ENCODE measurements around the gene EIPR1.
A peak's percentile ranks its signal among the peaks of the same experiment; 100 is the strongest.

The EIPR1 gene

DNA sequence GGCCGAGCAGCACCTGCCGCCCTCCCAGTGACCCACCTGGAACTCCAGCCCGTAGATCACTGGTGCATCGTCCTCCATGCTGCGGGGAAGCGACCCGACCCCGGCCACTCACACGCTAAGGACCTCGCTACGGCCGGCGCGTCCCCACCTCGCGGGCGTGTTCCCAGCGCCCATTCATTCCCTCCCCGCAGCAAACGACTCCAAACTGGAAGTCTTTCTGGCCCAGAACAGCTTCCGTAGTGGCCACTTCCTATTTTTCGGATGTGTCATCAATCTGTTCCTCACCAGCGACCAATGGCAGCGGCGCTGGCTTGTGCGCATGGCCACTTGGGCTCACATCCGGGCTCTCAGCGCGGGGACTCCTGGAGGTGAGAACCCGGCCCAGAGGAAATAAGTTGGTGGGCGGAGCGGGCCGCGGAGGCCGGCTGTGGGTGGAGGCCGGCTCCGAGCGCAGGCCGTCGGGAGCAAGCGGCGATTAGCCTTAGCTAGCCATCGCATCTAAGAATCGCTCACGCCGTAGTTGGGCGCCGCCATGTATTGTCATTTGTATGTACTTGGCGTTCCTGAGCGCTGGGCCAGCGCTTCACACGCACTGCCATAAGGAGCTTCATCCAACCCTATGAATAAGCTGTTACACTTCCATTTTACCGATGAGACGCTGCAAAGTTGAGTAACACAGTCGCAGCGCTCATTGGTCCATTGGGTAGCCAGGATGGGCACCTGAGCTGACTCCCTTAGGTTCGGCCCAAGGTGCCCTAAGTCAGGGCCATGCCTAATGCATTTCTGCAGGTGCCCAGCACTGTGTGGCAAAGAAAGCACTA lies at the start of gene EIPR1:
EIPR1 (minus strand) TSS at position 207 of the 821 bp plus-strand sequence; CDS start at position 78, 129 bp downstream.
- H3K27me3 ChIP-seq (ENCODE audit: control insufficient read depth in 1 of 2, insufficient read depth in 2 of 2, low read length in 2 of 2) = no peaks in the 10 kb centered on the region
- H3K4me3 ChIP-seq (ENCODE audit: low read depth in 1 of 2, low read length in 2 of 2) = peak within 1 kb of the TSS; percentile 45 to 96
- H3K9me3 ChIP-seq (ENCODE audit: low read length) = no peaks in the 10 kb centered on the region
- no peaks in the 10 kb centered on the region for H3K36me3 ChIP-seq (ENCODE audit: insufficient read depth, low read length)
- peaks cover 24% of the 10 kb centered on the region for H3K4me1 ChIP-seq (ENCODE audit: insufficient read depth, low read length)
- H3K27ac ChIP-seq (ENCODE audit: low read depth, low read length) = peak within 1 kb of the TSS; percentile 96
- peak within 1 kb of the TSS; percentile 34 for H3K9ac ChIP-seq (ENCODE audit: low read length)

- Histone ChIP-seq H3K4me1 (ENCODE audit: insufficient read depth, low read length) (no peaks in the 10 kb centered on the region), H3K9me3 (ENCODE audit: low read length) (no peaks in the 10 kb centered on the region), H3K27me3 (ENCODE audit: control insufficient read depth in 1 of 2, insufficient read depth in 2 of 2, low read length in 2 of 2) (no peaks in the 10 kb centered on the region), H3K4me3 (ENCODE audit: low read depth in 1 of 2, low read length in 2 of 2) (no peak overlapping the region), H3K9ac (ENCODE audit: low read length) (no peak overlapping the region), H3K27ac (ENCODE audit: low read depth, low read length) (no peak overlapping the region), H3K36me3 (ENCODE audit: insufficient read depth, low read length) (peaks cover 35% of the 10 kb centered on the region)
Observed at GRCh38 chr2:3427272-3427671, 49.7 kb upstream of the EIPR1 start.

- no peaks in the 10 kb centered on the region for H3K4me1 ChIP-seq (ENCODE audit: insufficient read depth, low read length)
Observed at GRCh38 chr2:3426615-3427014, 49.0 kb upstream of the EIPR1 start.

DNA sequence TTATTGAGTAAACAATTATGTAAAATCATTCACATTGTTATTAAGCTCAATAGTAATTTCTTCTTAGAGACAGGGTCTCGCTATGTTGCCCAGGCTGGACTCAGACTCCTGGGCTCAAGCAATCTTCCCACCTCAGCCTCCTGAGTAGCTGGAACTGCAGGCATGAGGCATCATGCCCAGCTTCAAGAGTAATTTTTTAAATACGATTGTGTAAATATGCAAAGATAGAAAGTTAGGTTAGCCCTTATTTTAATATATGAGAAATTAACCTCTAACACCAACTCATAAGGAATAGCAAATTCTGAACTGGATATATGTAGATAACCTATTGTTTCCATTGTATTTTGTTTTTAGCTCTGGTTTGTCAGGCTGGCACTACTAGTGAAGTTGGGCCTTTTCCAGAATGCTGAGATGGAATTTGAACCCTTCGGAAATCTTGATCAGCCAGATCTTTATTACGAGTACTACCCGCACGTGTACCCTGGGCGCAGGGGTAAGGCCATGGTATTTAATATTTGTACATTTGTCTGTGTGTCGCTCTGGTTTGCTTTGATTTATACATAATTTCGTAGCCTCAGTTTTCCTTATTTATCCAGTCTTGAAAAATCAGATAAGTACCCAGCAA lies 46.7 kb upstream of the EIPR1 start:
- H3K36me3 ChIP-seq (ENCODE audit: insufficient read depth, low read length) = peaks cover 43% of the 10 kb centered on the region
- H3K4me3 ChIP-seq (ENCODE audit: low read depth in 1 of 2, low read length in 2 of 2) = no peak overlapping the region

More at GRCh38 chr2:3426615-3427014, 49.0 kb upstream of the EIPR1 start:
- Histone ChIP-seq H3K9me3 (ENCODE audit: low read length) (no peaks in the 10 kb centered on the region), H3K27ac (ENCODE audit: low read depth, low read length) (no peak overlapping the region), H3K27me3 (ENCODE audit: control insufficient read depth in 1 of 2, insufficient read depth in 2 of 2, low read length in 2 of 2) (no peaks in the 10 kb centered on the region), H3K9ac (ENCODE audit: low read length) (no peak overlapping the region), H3K36me3 (ENCODE audit: insufficient read depth, low read length) (peaks cover 41% of the 10 kb centered on the region), H3K4me3 (ENCODE audit: low read depth in 1 of 2, low read length in 2 of 2) (no peak overlapping the region)

DNA sequence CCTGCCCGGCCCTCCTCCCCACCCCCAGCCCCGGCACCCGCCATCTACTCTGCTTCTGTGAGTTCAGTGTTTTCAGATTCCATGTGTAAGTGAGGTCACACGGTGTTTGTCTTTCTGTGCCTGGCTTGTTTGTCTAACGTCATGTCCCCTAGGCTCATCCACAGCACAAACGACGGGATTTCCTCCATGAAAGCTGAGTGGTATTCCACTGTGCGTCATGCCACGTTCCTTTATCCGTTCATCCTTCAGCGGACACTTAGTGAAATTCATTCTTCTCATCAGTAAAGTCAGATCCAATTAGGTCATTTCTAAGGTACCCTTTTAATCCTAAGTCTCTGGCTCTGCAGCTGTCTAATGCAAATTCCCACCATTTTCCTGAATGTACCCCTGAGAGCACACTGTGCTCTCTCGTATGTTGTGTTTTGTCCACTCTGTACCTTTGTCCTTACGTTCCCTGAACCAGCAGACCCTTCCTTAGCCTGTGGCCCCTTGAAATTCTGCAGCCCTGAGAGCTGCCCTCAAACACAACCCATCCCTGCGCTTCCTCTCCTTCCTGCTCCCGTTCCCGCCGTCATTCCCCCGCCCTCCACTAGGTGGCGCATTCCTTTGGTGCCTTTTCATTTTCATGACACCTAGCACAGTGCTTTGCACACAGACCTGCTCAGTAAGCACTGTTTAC lies 46.0 kb upstream of the EIPR1 start:
- no peak overlapping the region for H3K27ac ChIP-seq (ENCODE audit: low read depth, low read length)
- no peaks in the 10 kb centered on the region for H3K27me3 ChIP-seq (ENCODE audit: control insufficient read depth in 1 of 2, insufficient read depth in 2 of 2, low read length in 2 of 2)
- no peaks in the 10 kb centered on the region for H3K4me1 ChIP-seq (ENCODE audit: insufficient read depth, low read length)
- H3K9me3 ChIP-seq (ENCODE audit: low read length) = no peaks in the 10 kb centered on the region
- no peak overlapping the region for H3K9ac ChIP-seq (ENCODE audit: low read length)
- no peak overlapping the region for H3K4me3 ChIP-seq (ENCODE audit: low read depth in 1 of 2, low read length in 2 of 2)
- peaks cover 43% of the 10 kb centered on the region for H3K36me3 ChIP-seq (ENCODE audit: insufficient read depth, low read length)

More for the DNA sequence above, 46.7 kb upstream of the EIPR1 start:
- Histone ChIP-seq H3K27ac (ENCODE audit: low read depth, low read length) (no peak overlapping the region), H3K27me3 (ENCODE audit: control insufficient read depth in 1 of 2, insufficient read depth in 2 of 2, low read length in 2 of 2) (no peaks in the 10 kb centered on the region), H3K9ac (ENCODE audit: low read length) (no peak overlapping the region), H3K9me3 (ENCODE audit: low read length) (no peaks in the 10 kb centered on the region), H3K4me1 (ENCODE audit: insufficient read depth, low read length) (no peaks in the 10 kb centered on the region)

DNA sequence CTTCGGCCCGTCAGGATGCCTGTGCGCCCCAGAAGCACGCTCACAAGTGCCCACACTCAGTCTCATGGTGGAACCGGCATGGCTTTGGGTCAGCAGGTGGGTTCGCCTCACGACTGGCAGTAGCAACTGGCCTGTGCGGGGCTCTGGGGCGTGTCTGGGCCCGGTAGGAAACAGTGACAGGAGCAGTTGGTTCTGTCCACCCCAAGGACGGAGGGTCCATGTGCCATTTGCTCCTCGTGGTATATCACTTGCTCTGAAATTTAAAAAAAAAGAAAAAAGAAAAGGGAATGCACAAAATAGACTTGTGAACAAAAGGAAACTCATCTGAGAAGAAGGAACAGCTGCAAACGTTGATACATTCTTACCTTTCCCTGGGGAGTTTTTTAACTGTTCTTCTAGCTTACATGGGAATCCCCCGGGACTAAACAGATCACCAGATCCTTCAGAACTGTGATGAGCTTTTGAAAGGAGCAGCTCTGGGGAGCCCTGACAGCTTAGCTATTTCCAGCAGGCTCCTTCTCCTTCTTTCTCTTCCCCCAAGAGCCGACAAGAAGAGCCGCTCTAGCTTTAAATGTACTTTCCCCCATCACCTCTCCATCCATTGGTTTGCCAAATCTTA lies 44.7 kb upstream of the EIPR1 start:
- no peak overlapping the region for H3K9ac ChIP-seq (ENCODE audit: low read length)
- H3K36me3 ChIP-seq (ENCODE audit: insufficient read depth, low read length) = peaks cover 43% of the 10 kb centered on the region
- H3K4me3 ChIP-seq (ENCODE audit: low read depth in 1 of 2, low read length in 2 of 2) = no peak overlapping the region
- no peaks in the 10 kb centered on the region for H3K9me3 ChIP-seq (ENCODE audit: low read length)
- H3K27ac ChIP-seq (ENCODE audit: low read depth, low read length) = no peak overlapping the region
- H3K27me3 ChIP-seq (ENCODE audit: control insufficient read depth in 1 of 2, insufficient read depth in 2 of 2, low read length in 2 of 2) = no peaks in the 10 kb centered on the region
- no peaks in the 10 kb centered on the region for H3K4me1 ChIP-seq (ENCODE audit: insufficient read depth, low read length)

DNA sequence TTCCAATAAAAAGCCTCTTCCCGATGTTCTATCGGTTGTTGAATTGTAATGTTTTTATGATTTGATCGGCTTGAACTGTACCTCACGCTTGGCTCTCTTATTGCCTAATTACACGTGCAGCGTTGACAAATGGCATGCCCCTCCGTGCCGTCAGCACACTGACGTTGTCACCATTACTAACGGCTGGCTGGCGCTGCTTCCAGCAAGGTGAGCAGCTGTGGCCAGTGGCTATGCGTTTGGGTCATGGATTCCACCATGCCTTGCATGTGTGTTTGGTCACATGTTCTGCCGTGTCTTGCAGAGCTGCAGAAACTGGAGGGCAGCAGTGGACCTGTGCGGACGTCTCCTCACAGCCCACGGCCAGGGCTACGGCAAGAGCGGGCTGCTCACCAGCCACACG lies 44.0 kb upstream of the EIPR1 start:
- H3K27ac ChIP-seq (ENCODE audit: low read depth, low read length) = no peak overlapping the region
- H3K36me3 ChIP-seq (ENCODE audit: insufficient read depth, low read length) = peaks cover 43% of the 10 kb centered on the region
- H3K9ac ChIP-seq (ENCODE audit: low read length) = no peak overlapping the region
- no peaks in the 10 kb centered on the region for H3K4me1 ChIP-seq (ENCODE audit: insufficient read depth, low read length)
- no peaks in the 10 kb centered on the region for H3K27me3 ChIP-seq (ENCODE audit: control insufficient read depth in 1 of 2, insufficient read depth in 2 of 2, low read length in 2 of 2)
- H3K9me3 ChIP-seq (ENCODE audit: low read length) = no peaks in the 10 kb centered on the region
- H3K4me3 ChIP-seq (ENCODE audit: low read depth in 1 of 2, low read length in 2 of 2) = no peak overlapping the region

DNA sequence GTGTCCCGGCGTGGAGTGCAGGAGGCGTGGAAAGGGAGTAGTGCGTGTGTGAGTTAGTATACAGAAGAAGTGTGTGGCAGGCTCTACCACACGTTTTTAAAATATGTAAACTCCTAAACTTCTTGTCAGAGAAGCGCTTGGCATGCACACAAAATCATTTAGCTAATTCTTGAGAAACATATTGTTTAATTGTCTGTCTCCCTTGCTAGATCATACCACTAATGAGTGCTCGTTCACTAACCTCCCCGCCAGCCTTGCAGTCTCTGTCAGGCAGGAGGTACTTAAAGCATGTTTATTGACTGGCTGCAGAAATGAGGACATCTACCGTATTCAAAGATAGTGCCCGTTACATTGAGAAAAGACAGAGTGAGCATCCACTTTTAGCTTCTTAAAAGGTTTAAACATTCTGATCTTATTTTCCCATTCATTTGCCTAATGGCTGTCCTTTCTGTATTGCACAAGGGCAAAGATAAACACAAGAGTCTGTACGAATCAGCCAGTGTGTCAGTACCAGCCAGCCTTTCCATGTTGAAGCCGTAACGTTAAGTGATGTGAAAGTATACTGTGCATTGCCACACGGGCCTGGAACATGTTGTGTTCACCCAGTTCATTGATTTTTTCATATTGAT lies 43.3 kb upstream of the EIPR1 start:
- no peak overlapping the region for H3K27ac ChIP-seq (ENCODE audit: low read depth, low read length)
- no peaks in the 10 kb centered on the region for H3K9me3 ChIP-seq (ENCODE audit: low read length)
- H3K4me1 ChIP-seq (ENCODE audit: insufficient read depth, low read length) = no peaks in the 10 kb centered on the region
- no peaks in the 10 kb centered on the region for H3K27me3 ChIP-seq (ENCODE audit: control insufficient read depth in 1 of 2, insufficient read depth in 2 of 2, low read length in 2 of 2)
- peaks cover 39% of the 10 kb centered on the region for H3K36me3 ChIP-seq (ENCODE audit: insufficient read depth, low read length)
- H3K4me3 ChIP-seq (ENCODE audit: low read depth in 1 of 2, low read length in 2 of 2) = no peak overlapping the region
- no peak overlapping the region for H3K9ac ChIP-seq (ENCODE audit: low read length)

DNA sequence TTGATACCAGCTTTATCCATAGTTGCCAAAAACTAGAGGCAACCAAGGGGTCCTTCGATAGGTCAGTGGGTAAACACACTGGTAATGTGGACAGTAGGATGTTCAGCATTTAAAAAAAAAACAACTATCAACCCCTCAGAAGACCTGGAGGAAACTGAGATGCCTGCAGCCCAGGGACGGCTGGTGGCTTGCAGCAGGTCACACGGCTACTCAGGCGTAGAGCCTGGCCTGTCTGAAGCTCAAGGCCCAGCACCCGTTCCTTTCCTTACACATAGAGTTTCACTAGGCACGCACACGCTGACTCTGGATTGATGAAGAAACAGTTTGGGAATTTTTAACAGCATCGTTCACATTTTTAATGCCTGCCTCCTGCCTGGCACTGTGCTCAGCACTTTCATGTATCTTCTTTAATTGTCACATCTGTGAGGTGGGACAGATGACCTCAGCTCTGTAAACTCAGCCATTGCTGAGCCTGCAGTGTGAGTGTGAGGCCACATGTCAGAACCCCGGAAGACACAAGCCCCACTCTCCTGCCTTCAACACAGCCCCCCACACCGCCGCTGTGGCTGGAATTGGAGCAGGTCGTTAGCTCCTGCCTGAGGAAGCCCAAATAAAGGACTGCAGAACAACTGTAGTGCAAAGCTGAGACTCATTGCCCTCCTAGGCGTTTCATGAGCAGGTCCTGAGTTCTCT lies 42.6 kb upstream of the EIPR1 start:
- H3K9me3 ChIP-seq (ENCODE audit: low read length) = no peaks in the 10 kb centered on the region
- H3K27me3 ChIP-seq (ENCODE audit: control insufficient read depth in 1 of 2, insufficient read depth in 2 of 2, low read length in 2 of 2) = no peaks in the 10 kb centered on the region
- H3K4me1 ChIP-seq (ENCODE audit: insufficient read depth, low read length) = no peaks in the 10 kb centered on the region
- H3K9ac ChIP-seq (ENCODE audit: low read length) = no peak overlapping the region
- no peak overlapping the region for H3K27ac ChIP-seq (ENCODE audit: low read depth, low read length)
- no peak overlapping the region for H3K4me3 ChIP-seq (ENCODE audit: low read depth in 1 of 2, low read length in 2 of 2)
- peaks cover 37% of the 10 kb centered on the region for H3K36me3 ChIP-seq (ENCODE audit: insufficient read depth, low read length)

GRCh38 chr2:3418766-3419404 lies 41.3 kb upstream of the EIPR1 start:
- H3K36me3 ChIP-seq (ENCODE audit: insufficient read depth, low read length) = peaks cover 31% of the 10 kb centered on the region
- no peak overlapping the region for H3K27ac ChIP-seq (ENCODE audit: low read depth, low read length)
- H3K4me1 ChIP-seq (ENCODE audit: insufficient read depth, low read length) = no peaks in the 10 kb centered on the region
- H3K9ac ChIP-seq (ENCODE audit: low read length) = no peak overlapping the region
- H3K9me3 ChIP-seq (ENCODE audit: low read length) = no peaks in the 10 kb centered on the region
- no peaks in the 10 kb centered on the region for H3K27me3 ChIP-seq (ENCODE audit: control insufficient read depth in 1 of 2, insufficient read depth in 2 of 2, low read length in 2 of 2)
- no peak overlapping the region for H3K4me3 ChIP-seq (ENCODE audit: low read depth in 1 of 2, low read length in 2 of 2)

Measured in muscle layer of colon (tissue), 2 donors.